GM19395 (cell line): ENCODE measurements around the gene SPRR5.

ENCODE experiments used
- ATAC-seq: cut with Tn5 transposase; IDR thresholded peaks from one replicate; pipeline ENCODE4 v1.9.1; 2021; ENCODE audit warnings: mild to moderate bottlenecking, moderate library complexity; ENCODE audit not compliant: unreplicated experiment

SPRR5 gene

DNA sequence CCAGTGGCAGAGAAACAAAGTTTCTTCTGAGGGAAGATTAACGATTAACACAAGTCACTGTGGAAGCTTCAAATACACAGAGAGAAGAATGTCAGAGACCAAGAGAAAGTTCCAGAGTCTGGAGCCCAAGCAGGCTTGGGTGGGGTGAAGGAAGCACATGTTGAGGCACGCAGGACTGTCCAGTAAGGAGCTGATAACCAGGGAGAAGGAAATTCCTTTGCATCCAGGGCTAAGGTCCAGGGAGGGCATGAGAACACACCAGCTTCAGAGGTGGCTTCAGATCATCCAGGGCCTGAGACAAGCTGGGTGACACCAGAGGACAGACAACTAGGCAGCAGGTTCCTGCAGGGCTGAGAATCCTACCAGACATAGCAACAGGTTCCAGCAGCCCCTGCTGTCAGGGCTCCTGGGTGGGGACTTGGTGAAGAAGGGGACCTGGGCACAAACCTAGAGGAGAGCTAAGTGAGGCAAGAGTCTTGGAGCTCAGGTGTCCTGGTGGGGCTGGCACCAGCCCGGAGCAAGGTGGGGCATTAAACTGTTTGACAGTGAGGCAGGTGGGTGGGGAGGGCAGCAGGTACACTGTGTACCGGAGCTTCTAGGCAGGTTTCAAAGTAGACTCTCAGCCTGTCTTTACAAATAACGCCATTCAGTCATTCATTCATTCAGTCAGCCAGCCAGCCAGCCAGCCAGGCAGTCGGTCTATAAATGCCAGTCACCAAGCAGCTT is 34.3 kb downstream of the SPRR5 start:
- ATAC-seq = no peak

DNA sequence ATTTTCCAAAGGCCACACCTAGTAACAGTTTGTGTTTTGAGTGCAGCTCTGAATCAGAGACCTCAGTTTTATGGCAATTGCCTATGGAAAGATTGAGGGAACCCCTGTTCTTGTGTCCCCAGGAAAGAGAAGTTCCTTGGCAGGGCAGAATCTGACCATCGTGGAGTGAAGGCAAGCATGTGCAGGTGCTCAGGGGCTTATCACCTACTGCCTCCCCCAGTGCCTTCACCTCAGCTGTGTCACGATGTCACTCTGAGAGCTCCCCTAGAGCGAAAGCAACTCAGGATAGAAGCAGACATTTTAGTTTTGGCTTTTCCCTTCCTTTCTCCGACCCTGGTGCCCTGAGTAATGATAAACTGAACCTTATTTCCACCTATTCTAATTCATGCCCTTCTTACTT is 35.1 kb downstream of the SPRR5 start:
- ATAC-seq = no peak

DNA sequence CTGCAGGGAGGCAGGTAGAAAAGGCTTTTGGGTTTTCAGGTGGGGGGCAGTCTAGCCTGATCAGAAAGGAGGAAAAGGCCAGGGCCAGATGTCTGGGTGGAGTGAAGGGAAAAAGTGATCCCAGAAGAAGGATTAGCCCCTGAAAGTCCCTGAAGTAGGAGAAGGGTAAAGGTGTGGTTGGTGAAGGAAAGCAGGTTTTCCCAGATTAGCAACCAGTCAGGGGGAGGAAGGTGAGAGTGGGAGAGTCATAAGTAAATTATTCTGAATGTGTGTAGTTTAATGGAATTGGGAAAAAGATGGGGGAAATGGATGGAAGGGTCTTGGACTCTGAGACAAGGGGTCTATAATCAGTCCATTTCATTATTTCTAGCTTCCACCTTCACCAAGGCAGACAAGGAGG is 36.2 kb downstream of the SPRR5 start:
- ATAC-seq = no peak

DNA sequence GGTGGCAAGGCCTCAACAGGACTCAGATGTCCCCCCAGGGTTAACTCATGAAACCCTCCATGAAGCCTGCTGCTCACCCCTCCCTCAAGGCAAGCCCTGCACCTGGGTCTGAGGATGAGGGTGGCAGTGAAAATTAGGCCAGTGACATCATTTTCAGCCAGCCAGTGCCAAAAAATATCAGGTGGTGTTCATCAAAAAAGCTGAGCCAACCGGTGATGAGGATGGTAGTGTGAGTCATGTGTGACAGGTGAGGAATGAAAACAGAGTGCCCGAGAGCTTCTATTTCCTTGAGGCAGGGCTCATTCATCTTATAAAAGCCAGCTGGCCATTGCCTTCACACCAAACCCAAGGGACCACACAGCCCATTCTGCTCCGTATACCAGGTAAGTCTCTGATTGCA is 36.7 kb downstream of the SPRR5 start, which contains the start of gene SPRR1A:
TSS of gene SPRR1A (plus strand) at position 339 of the 400 bp plus-strand sequence. CDS start 1,150 bp downstream, outside the sequence.
- ATAC-seq = no peak

DNA sequence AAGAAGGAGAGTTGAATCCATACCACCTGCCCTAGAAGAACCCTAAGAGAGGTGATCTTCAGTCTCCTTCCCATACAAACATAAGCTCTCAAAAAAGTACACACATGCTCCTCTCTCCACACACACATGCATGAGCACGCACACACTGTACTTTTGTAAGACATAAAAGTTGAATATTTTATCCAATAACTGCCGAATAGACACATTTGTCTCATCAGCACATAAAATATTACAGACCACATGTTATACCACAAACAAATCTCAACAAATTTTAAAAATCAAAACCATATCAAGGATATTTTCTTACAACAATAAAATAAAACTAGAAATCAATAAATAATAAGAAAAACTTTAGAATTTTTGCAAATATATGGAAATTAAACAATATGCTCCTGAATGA is 39.6 kb downstream of the SPRR5 start:
- ATAC-seq = no peak

DNA sequence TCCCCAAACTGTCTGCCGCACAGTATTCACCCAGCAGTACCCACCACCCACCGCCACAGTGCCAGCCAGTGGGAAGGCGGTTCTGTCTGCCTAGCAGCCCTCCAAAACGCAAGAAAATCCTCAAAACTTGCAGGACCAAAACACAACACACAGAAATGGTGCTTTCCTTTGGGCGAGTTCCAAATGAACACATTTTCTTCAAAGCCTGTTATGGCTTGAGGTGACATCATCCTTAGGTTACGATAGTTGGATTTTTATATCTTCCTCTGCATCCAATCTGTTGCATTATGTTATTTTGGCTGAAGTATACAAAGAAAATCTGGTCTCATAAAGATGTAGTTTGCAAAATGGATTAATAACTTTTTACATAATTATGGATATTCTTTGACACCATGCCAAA is 46.2 kb downstream of the SPRR5 start:
- ATAC-seq = no peak

DNA sequence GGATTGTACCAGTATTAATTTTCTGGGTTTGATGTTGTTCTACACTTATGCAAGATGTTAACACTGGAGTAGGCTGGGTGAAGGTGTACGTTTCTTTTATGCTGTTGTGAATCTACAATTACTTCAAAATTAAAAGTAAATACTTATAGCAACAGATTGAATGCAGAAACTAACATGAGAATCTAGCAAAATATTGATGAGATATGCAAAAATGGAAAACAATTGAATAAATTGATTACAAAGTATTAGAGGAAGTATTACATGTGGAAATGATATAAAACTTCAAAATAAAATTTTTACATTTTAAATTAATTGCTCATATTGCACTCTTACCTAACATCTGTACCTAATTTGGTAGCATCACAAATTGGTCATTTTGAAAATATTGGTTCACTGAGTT is 48.8 kb downstream of the SPRR5 start:
- no peak for ATAC-seq

DNA sequence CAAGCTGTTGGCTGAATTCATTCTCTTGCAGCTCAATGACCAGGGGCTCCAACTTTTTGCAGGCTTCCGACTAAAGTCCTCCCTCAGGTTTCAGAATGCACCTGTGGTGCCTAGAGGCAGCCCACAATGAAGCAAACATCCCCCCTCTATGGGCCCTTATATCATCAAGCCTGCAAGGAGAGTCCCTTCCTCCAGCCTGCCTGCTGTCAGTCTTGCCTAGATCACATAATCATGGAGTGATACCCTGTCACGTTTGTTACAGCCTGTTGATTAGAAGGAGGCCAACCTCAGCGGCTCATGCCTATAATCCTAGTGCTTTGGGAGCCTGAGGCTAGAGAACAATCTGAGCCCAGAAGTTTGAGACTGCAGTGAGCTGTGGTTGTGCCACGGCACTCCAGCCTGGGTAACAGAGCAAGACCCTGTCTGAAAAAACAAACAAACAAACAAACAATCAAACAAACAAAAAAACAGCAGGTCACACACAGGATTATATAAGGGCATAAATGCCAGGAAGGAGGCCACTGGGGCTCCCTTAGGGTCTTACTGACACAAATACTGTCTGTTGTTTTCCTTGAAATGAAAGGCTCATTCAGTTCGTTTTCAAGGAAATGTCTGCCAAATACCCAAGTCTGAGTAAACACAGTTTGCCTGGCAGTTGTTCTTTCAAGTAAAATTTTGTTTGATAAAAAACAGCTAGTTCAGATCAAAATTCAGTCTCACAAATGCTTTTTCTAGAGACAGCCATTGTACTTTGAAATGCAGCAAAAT is 49.8 kb downstream of the SPRR5 start:
- ATAC-seq = no peak

DNA sequence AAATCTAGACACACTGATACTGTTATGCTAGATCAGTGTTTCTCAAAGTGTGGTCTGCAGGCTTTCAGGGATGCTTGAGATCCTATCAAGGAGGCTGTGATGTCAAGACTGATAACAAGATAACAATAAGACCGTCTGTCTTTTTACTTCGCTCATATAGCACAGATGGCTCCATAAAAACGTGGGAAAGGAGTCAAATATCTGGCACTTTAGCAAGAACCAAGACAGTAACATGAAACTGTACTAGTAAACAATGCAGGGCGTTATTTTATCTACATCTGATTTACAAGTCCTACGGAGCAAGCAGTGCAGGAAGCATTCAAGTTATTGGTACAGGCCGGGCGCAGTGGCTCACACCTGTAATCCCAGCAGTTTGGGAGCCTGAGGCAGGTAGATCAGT is 50.9 kb downstream of the SPRR5 start:
- ATAC-seq = no peak

DNA sequence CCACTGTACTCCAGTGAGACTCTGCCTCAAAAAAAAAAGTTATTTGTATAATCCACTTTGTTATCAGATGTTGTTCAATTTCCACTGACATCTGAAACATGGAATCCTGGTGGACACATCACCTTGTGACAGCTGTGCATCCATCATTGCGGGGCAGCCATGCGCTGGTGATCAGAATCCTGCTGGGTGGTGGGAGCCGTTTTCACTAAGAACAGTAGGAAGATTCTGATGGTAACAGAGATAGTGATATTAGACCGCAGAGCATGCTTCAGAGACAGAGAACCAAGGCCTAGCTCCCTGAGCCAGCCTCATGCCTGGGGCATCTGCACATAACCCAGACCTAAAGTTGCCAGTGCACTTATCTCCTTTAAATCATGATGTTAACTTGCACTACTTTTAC is 51.5 kb downstream of the SPRR5 start:
- ATAC-seq = no peak
